Measurements from ENCODE around the gene SH3BGR. TPM values are rescaled to one million over a fixed set of nuclear protein-coding genes. Genes with fewer than 3 reads are reported as not detected.

Gene SH3BGR
- 0.36 and 0.75 TPM in 2 replicates for total RNA-seq

DNA sequence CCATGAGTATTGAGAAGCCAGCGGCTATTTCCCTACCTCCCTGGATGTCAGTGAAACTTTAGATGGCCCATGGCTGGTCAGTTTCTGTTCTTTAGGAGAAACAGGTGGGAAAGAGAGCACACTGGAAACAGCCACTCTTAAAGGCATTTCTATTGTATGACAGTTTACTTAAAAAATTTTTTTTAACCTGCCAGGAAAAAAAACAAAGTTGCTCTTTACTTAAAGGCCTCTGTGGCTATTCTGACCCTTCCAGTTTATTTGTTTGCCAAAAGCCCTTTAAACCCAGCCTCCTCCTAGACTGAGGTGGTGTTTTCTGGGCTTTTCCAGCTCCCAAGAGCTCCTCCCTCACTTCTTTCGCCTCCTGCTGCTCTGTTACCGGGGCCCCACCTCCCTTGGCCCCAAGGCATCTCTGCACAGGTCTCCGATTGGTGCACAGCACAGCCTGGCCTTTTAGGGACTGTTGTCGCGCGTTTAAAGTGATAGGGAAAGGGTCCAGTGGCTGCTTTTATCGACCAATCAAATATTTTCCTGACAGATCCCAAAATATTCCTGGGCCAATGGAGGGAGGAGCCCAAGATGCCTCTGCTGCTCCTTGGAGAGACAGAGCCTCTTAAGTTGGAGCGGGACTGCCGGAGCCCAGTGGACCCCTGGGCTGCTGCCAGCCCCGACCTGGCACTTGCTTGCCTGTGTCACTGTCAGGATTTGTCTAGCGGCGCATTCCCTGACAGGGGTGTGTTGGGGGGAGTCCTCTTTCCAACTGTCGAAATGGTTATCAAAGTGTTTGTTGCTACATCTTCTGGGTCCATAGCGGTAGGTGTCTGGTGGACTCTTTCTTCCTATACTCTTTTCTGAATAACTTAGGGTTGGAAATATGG lies at the start of gene SH3BGR:
SH3BGR (plus strand) TSS at position 639 of the 875 bp plus-strand sequence; CDS start at position 766, 127 bp downstream.

GRCh38 chr21:39445321-39446269 lies 6.2 kb upstream of the SH3BGR start, which contains the start of gene LCA5L:
TSS of gene LCA5L (minus strand) at chr21:39445778. CDS start at chr21:39428493, 17,285 bp downstream.

Other genes with a start within 250 kb of the SH3BGR start
- gene BRWD1, start 138.3 kb upstream of the SH3BGR start, total RNA-seq, result 37.2 and 52.7 TPM in 2 replicates
- 242 and 254 TPM in 2 replicates for gene HMGN1, start 102.9 kb upstream of the SH3BGR start, total RNA-seq
- 0.28 and 0.90 TPM in 2 replicates for gene LCA5L, start 6.2 kb upstream of the SH3BGR start, total RNA-seq
- not detected in 2 replicates for gene B3GALT5, start 161.0 kb downstream of the SH3BGR start, total RNA-seq

Measured in endothelial cell of coronary artery (primary cell).